Thyroid gland (tissue), 4 donors: ENCODE data around the gene TBCD.

Source experiments
- CTCF ChIP-seq, 6 experiments: fragments of 200-600 bp in 3 of 6; fragments of 450-650 bp in 3 of 6; sonication (generic) in 3 of 6; IDR thresholded peaks; one replicate each; pipeline ENCODE4 v1.5.1; 2016 to 2019; ENCODE audit warnings: antibody characterized with exemption in 6 of 6, mild to moderate bottlenecking in 2 of 6, inconsistent platforms in 1 of 6, moderate library complexity in 1 of 6
- POLR2A ChIP-seq, 2 donors: fragments of 450-650 bp; IDR thresholded peaks; one replicate each; pipeline ENCODE4 v1.6.1; 2017; ENCODE audit warnings: antibody characterized with exemption in 2 of 2, mild to moderate bottlenecking in 2 of 2, moderate library complexity in 1 of 2

DNA sequence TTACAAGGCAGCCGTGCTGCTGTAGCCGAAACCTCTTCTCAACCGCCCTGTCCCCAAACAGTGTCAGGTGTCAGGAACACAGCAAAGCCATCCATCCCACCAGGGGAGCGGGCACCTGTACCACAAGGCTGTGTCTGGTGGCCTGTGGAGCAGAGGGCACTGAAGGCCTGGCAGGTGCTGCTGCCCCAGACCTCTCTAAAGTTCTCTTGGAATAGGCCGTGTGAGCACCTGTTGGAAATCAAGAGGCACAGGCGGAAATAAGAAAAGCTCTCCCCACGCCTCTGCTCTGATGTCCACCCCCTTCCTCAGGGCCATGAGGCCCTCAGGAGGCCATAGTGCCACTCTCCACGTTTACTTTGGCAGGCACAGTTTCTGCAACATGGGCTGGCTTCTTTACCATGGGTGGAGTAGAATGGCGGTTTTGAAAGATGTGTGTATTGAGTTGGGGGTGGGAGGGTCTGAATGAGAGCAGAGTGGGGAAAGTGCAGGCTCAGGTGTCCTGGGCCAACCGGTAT is 187.8 kb downstream of the TBCD start:
- TF ChIP-seq POLR2A (IDR thresholded peaks at IDR 0.05) = no peak
- no peak for TF ChIP-seq CTCF (IDR thresholded peaks at IDR 0.05)
